ENCODE data around the gene CENPS. TPM values are rescaled to one million over a fixed set of nuclear protein-coding genes. Genes with fewer than 3 reads are reported as not detected.

The CENPS gene
- total and polyA plus RNA-seq, 2 of the 8 experiments (the other 6 are each of a cell fraction or from before 2014, with no cell fraction given), result 7.8 to 20.3 TPM

GRCh38 chr1:10384219-10384618 lies 46.0 kb upstream of the CENPS start:
- Histone ChIP-seq H3K27me3 (replicated peaks in 1 of 4; ENCODE audit: control insufficient read depth in 3 of 4, extremely low read depth in 1 of 4, insufficient read depth in 3 of 4, low read length in 3 of 4) (no peaks in the 10 kb centered on the region), H3K79me1 (ENCODE audit: low read depth, low read length) (no peaks in the 10 kb centered on the region; the same call in none of the 2 replicates), H4K8ac (ENCODE audit: extremely low read depth, insufficient read depth, low read length) (no peak overlapping the region), H3K4me3 (ENCODE audit: extremely low read depth in 1 of 4, insufficient read depth in 2 of 4, low read depth in 3 of 4, low read length in 4 of 4) (no peak overlapping the region), H3K4me2 (ENCODE audit: insufficient read depth in 1 of 2, low read depth in 2 of 2, low read length in 2 of 2) (no peak overlapping the region), H3K9me3 (ENCODE audit: insufficient read depth in 2 of 2, low read depth in 1 of 2, low read length in 1 of 2) (no peaks in the 10 kb centered on the region), H2AFZ (ENCODE audit: low read length) (no peak overlapping the region), H3K27ac (ENCODE audit: low read depth, low read length) (no peak overlapping the region), H2AK5ac (ENCODE audit: low read depth, low read length) (no peak overlapping the region), H3K23ac (ENCODE audit: insufficient read length) (no peak overlapping the region), H3K9ac (replicated peaks in 1 of 4; ENCODE audit: extremely low read depth in 1 of 4, low read depth in 3 of 4, low read length in 3 of 4) (no peak overlapping the region), H3K18ac (ENCODE audit: extremely low read depth, low read length) (no peak overlapping the region), H3K4me1 (replicated peaks in 1 of 4; ENCODE audit: control insufficient read depth in 3 of 4, insufficient read depth in 4 of 4, low read length in 3 of 4) (peaks cover 0 to 5% (median 0%) of the 10 kb centered on the region in 4 experiments; a peak in 3 of 7 replicates), H3K79me2 (ENCODE audit: control insufficient read depth in 1 of 2, insufficient read depth in 2 of 2, low read length in 2 of 2) (no peaks in the 10 kb centered on the region), H3K23me2 (ENCODE audit: low read depth, low read length) (no peaks in the 10 kb centered on the region), H3K56ac (replicated peaks; ENCODE audit: insufficient read length, low read depth, low read length) (no peak overlapping the region), H2BK12ac (ENCODE audit: low read depth, low read length) (no peak overlapping the region), H2BK120ac (replicated peaks; ENCODE audit: low read depth, low read length) (no peak overlapping the region), H2BK5ac (ENCODE audit: low read depth, low read length) (no peak overlapping the region), H4K91ac (replicated peaks; ENCODE audit: insufficient read length, low read length) (no peak overlapping the region), H3K14ac (ENCODE audit: insufficient read length) (no peak overlapping the region), H3K36me3 (ENCODE audit: control insufficient read depth in 2 of 4, insufficient read depth in 4 of 4, low read length in 3 of 4) (peaks cover 0 to 6% (median 2%) of the 10 kb centered on the region in 4 experiments; a peak in 3 of 8 replicates), H2BK15ac (ENCODE audit: low read length) (no peak overlapping the region), H3K4ac (replicated peaks; ENCODE audit: insufficient read length, low read depth, low read length) (no peak overlapping the region), H4K5ac (ENCODE audit: insufficient read length, low read depth, low read length) (no peak overlapping the region), H2BK20ac (ENCODE audit: low read length) (no peak overlapping the region), H4K20me1 (replicated peaks in 1 of 2; ENCODE audit: control insufficient read depth in 1 of 2, insufficient read depth in 2 of 2, low read length in 2 of 2) (no peaks in the 10 kb centered on the region)
- CTCF ChIA-PET (ENCODE audit: partially characterized antibody), result interaction anchor here (1.5 to 4.7 kb wide), 2 partner anchors 7 to 46 kb away, joined by 3 to 26 read pairs; partner anchors contain the start of gene CENPS
- POLR2A ChIA-PET (ENCODE audit: partially characterized antibody), result interaction anchor here (1.4 to 8.2 kb wide), 3 partner anchors 10 to 38 kb away, joined by 3 to 72 read pairs (median 3); partner anchors contain the start of gene PGD
- FAIRE-seq (no peak), DNase-seq (ENCODE audit: low read depth in 1 of 2, low spot score in 2 of 2) (no peak)
- WGBS, 2 experiments (ENCODE audit: extremely low coverage in 1 of 2, insufficient coverage in 1 of 2, insufficient read length in 1 of 2, insufficient replicate concordance in 2 of 2, low coverage in 1 of 2, low lambda C conversion rate in 2 of 2, missing lambda C conversion rate in 1 of 2), result 92% methylated on average over 8 of the region's 8 CpGs; no CpG with 5 or more reads in 1 of the 2 experiments
- no peak for TF ChIP-seq CTCF (IDR thresholded peaks at IDR 0.05; ENCODE audit: control extremely low read depth in 1 of 3, insufficient read depth in 1 of 3, low read depth in 1 of 3, low read length in 3 of 3)
- no peak for TF ChIP-seq E2F6 (IDR thresholded peaks at IDR 0.05)
- no peak for TF ChIP-seq ASH2L (IDR thresholded peaks at IDR 0.05; ENCODE audit: low read length)
- TF ChIP-seq KDM4A (IDR thresholded peaks at IDR 0.05; ENCODE audit: low read depth, low read length, severe bottlenecking), result no peak
- no peak for TF ChIP-seq YY1 (IDR thresholded peaks at IDR 0.05; ENCODE audit: low read depth, low read length)
- no peak for TF ChIP-seq RFX5 (IDR thresholded peaks at IDR 0.05; ENCODE audit: borderline replicate concordance, low read depth, low read length)
- TF ChIP-seq ZNF274 (IDR thresholded peaks at IDR 0.05; ENCODE audit: borderline replicate concordance, extremely low read depth, low read length), result no peak
- no peak for TF ChIP-seq CBX8 (IDR thresholded peaks at IDR 0.05; ENCODE audit: borderline replicate concordance, low read depth, low read length)
- no peak for TF ChIP-seq PHF8 (conservative IDR thresholded peaks at IDR 0.05; ENCODE audit: low read depth, low read length)
- no peak for TF ChIP-seq TEAD4 (IDR thresholded peaks at IDR 0.05; ENCODE audit: low read depth, low read length)
- no peak for TF ChIP-seq SUZ12 (IDR thresholded peaks at IDR 0.05; ENCODE audit: low read length)

All from H1 (cell line).